Measurements from ENCODE around the gene IRF6.

DNA sequence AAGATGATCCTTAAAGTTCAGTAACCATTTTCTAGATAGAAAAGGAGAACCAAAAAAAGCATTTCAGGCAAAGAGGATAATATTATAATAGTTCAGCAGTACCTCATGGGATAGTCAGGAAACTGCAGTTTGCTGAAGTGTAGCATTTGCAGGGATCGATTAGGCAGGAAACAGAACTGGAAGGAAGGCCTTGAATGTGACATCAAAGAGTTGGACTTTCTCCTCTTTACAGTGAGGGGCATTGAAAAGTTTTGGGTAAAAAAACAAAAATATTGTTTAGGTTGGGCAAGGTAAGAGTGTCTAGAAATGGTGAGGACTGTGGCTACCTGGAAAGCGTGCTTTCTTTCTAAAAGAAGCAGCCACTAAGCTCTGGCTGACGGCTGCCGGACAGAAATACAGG, 8.0 kb upstream of the IRF6 start:
- TF ChIP-seq, protein P1, sequence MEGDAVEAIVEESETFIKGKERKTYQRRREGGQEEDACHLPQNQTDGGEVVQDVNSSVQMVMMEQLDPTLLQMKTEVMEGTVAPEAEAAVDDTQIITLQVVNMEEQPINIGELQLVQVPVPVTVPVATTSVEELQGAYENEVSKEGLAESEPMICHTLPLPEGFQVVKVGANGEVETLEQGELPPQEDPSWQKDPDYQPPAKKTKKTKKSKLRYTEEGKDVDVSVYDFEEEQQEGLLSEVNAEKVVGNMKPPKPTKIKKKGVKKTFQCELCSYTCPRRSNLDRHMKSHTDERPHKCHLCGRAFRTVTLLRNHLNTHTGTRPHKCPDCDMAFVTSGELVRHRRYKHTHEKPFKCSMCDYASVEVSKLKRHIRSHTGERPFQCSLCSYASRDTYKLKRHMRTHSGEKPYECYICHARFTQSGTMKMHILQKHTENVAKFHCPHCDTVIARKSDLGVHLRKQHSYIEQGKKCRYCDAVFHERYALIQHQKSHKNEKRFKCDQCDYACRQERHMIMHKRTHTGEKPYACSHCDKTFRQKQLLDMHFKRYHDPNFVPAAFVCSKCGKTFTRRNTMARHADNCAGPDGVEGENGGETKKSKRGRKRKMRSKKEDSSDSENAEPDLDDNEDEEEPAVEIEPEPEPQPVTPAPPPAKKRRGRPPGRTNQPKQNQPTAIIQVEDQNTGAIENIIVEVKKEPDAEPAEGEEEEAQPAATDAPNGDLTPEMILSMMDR (IDR thresholded peaks at IDR 0.05) = no peak
- no peak for TF ChIP-seq EP300 (IDR thresholded peaks at IDR 0.05)
- no peak for TF ChIP-seq POLR2A (IDR thresholded peaks at IDR 0.05; ENCODE audit: low read depth)
